SK-N-SH (cell line): ENCODE data around the gene USP14. TPM values are rescaled to one million over a fixed set of nuclear protein-coding genes. Genes with fewer than 3 reads are reported as not detected.

Source experiments
- CTCF ChIA-PET: fragments of 300-600, 350-600 bp; formaldehyde crosslinking; extraction: SDS; loops from one replicate; lab custom pipeline; 2021; lab: Yijun Ruan, JAX
- POLR2A ChIA-PET: fragments of 350-600 bp; sonication (Branson Sonifier 250); formaldehyde crosslinking; extraction: SDS; loops from one replicate; lab custom pipeline; 2020; ENCODE audit warnings: antibody characterized with exemption, inconsistent platforms; lab: Yijun Ruan, JAX
- DNase-seq: peaks from one replicate; pipeline ENCODE4 v3.0.0; 2012
- H2AFZ ChIP-seq: fragments of 200-600 bp; sonication (generic); 2 replicates; pipeline ENCODE4 v1.8.1; 2016; ENCODE audit warnings: antibody characterized with exemption, mild to moderate bottlenecking, low read depth
- H3F3A ChIP-seq: fragments of 200-600 bp; sonication (generic); replicated peaks from 2 replicates; pipeline ENCODE3; 2016; ENCODE audit warnings: antibody characterized with exemption, mild to moderate bottlenecking; ENCODE audit not compliant: insufficient read depth
- H3K27ac ChIP-seq, 2 experiments: fragments of 200-500 bp in 1 of 2; fragments of 200-600 bp in 1 of 2; sonication (Bioruptor generic) in 1 of 2; sonication (generic), shearing (Covaris generic) in 1 of 2; 2 replicates each; pipeline versions ENCODE4 v1.5.1 to v1.6.1; 2014 to 2016; ENCODE audit warnings: low read depth in 2 of 2, inconsistent platforms in 1 of 2, low read length in 1 of 2, mild to moderate bottlenecking in 1 of 2, mixed read lengths in 1 of 2
- H3K27me3 ChIP-seq: fragments of 200-600 bp; sonication (generic), shearing (Covaris generic); 2 replicates; pipeline ENCODE4 v1.6.1; 2016; ENCODE audit warnings: mixed run types; ENCODE audit not compliant: insufficient read depth
- H3K36me3 ChIP-seq, 2 experiments: fragments of 200-500 bp in 1 of 2; fragments of 200-600 bp in 1 of 2; sonication (Bioruptor generic) in 1 of 2; sonication (generic) in 1 of 2; replicated peaks in 1 of 2; 2 replicates each; pipeline versions ENCODE3 to v1.5.1; 2014 to 2016; ENCODE audit warnings: low read length in 1 of 2, mild to moderate bottlenecking in 1 of 2; ENCODE audit not compliant: insufficient read depth in 2 of 2, control insufficient read depth in 1 of 2
- H3K4me1 ChIP-seq, 2 experiments: fragments of 200-500 bp in 1 of 2; fragments of 200-600 bp in 1 of 2; sonication (Bioruptor generic) in 1 of 2; sonication (generic), shearing (Covaris generic) in 1 of 2; 2 replicates each; pipeline versions ENCODE4 v1.5.1 to v1.6.1; 2014 to 2016; ENCODE audit warnings: low read depth in 1 of 2, low read length in 1 of 2, mixed run types in 1 of 2; ENCODE audit not compliant: insufficient read depth in 2 of 2, control insufficient read depth in 1 of 2
- H3K4me2 ChIP-seq: fragments of 200-600 bp; sonication (generic), shearing (Covaris generic); 2 replicates; pipeline ENCODE4 v1.6.1; 2017; ENCODE audit warnings: mixed run types
- H3K4me3 ChIP-seq, 2 experiments: fragments of 200-500 bp in 1 of 2; fragments of 200-600 bp in 1 of 2; sonication (Bioruptor generic) in 1 of 2; sonication (generic), shearing (Covaris generic) in 1 of 2; 2 replicates each; pipeline versions ENCODE4 v1.5.1 to v1.8.1; 2014 to 2016; ENCODE audit warnings: low read depth in 2 of 2, inconsistent platforms in 1 of 2, low read length in 1 of 2, mild to moderate bottlenecking in 1 of 2, mixed read lengths in 1 of 2, moderate library complexity in 1 of 2
- H3K79me2 ChIP-seq: fragments of 200-600 bp; sonication (generic); 2 replicates; pipeline ENCODE4 v1.8.1; 2017; ENCODE audit warnings: mild to moderate bottlenecking; ENCODE audit not compliant: insufficient read depth
- H3K9ac ChIP-seq: fragments of 200-600 bp; sonication (generic); 2 replicates; pipeline ENCODE4 v1.6.1; 2017; ENCODE audit warnings: mixed run types
- H3K9me2 ChIP-seq: fragments of 200-600 bp; sonication (generic); 2 replicates; pipeline ENCODE4 v1.6.1; 2017; ENCODE audit warnings: mixed run types
- H3K9me3 ChIP-seq: fragments of 200-600 bp; sonication (generic); 2 replicates; pipeline ENCODE4 v1.6.1; 2017; ENCODE audit warnings: mixed run types, mild to moderate bottlenecking, moderate library complexity
- H4K20me1 ChIP-seq: fragments of 200-600 bp; sonication (generic); 2 replicates; pipeline ENCODE4 v1.6.1; 2017; ENCODE audit warnings: mild to moderate bottlenecking, mixed run types; ENCODE audit not compliant: insufficient read depth
- GABPA ChIP-seq: IDR thresholded peaks from 2 replicates; pipeline ENCODE4 v1.4.0; 2012; ENCODE audit warnings: low read depth, mild to moderate bottlenecking
- IRF3 ChIP-seq: fragments of 150-350 bp; IDR thresholded peaks from 2 replicates; pipeline ENCODE4 v1.6.1; 2016; ENCODE audit warnings: mild to moderate bottlenecking, low read depth, low read length
- MAX ChIP-seq: IDR thresholded peaks from 2 replicates; pipeline ENCODE4 v1.4.0; 2012; ENCODE audit warnings: low read depth
- MEF2A ChIP-seq: IDR thresholded peaks from 2 replicates; pipeline ENCODE4 v1.4.0; 2012; ENCODE audit warnings: low read depth, borderline replicate concordance
- NRF1 ChIP-seq: IDR thresholded peaks from 2 replicates; pipeline ENCODE4 v1.6.1; 2012; ENCODE audit warnings: low read depth, mild to moderate bottlenecking, low read length
- PBX3 ChIP-seq: IDR thresholded peaks from 2 replicates; pipeline ENCODE4; 2012
- RAD21 ChIP-seq: IDR thresholded peaks from 2 replicates; pipeline ENCODE4 v1.6.1; 2012; ENCODE audit warnings: mild to moderate bottlenecking, low read length
- REST ChIP-seq: IDR thresholded peaks from 2 replicates; pipeline ENCODE4 v1.6.1; 2012; ENCODE audit warnings: mild to moderate bottlenecking, low read depth, low read length, moderate library complexity
- RFX5 ChIP-seq: IDR thresholded peaks from 2 replicates; pipeline ENCODE4 v1.6.1; 2012; ENCODE audit warnings: mild to moderate bottlenecking, improper control_type of control experiment, low read length
- SIN3A ChIP-seq: IDR thresholded peaks from 2 replicates; pipeline ENCODE4 v1.6.1; 2012; ENCODE audit warnings: low read depth, mild to moderate bottlenecking, low read length, moderate library complexity, borderline replicate concordance
- TAF1 ChIP-seq: IDR thresholded peaks from 2 replicates; pipeline ENCODE4 v1.6.1; 2012; ENCODE audit warnings: low read depth, mild to moderate bottlenecking, low read length, moderate library complexity, borderline replicate concordance
- TCF12 ChIP-seq: IDR thresholded peaks from 2 replicates; pipeline ENCODE4 v1.4.0; 2012
- TEAD4 ChIP-seq: IDR thresholded peaks from 2 replicates; pipeline ENCODE4 v1.4.0; 2012; ENCODE audit warnings: mild to moderate bottlenecking, borderline replicate concordance; ENCODE audit not compliant: insufficient read depth
- USF1 ChIP-seq: IDR thresholded peaks from 2 replicates; pipeline ENCODE4 v1.4.0; 2012; ENCODE audit warnings: low read depth, borderline replicate concordance
- YY1 ChIP-seq: IDR thresholded peaks from 2 replicates; pipeline ENCODE4 v1.4.0; 2012; ENCODE audit warnings: low read depth, mild to moderate bottlenecking
- ZBTB33 ChIP-seq: IDR thresholded peaks from 2 replicates; pipeline ENCODE4 v1.4.0; 2012; ENCODE audit warnings: low read depth, borderline replicate concordance
- WGBS: methylation state at CpG from one replicate; pipeline ENCODE4 v1.1.6; 2017; ENCODE audit warnings: low lambda C conversion rate; 5-methylcytosine and 5-hydroxymethylcytosine counted together
- polyA plus RNA-seq, 3 experiments: library from polyadenylated mRNA; depleted of rRNA; stranded (reverse); fragments of >200 nt; gene quantifications; 2 replicates each; pipeline ENCODE4 v1.2.3, GENCODE V29; 2012

Gene USP14
- polyA plus RNA-seq, 1 of the 3 experiments (the other 2 are of a cell fraction) = 22.0 TPM

GRCh38 chr18:245282-245847 lies 87.0 kb downstream of the USP14 start:
- ChIA-PET POLR2A (no interaction called here), CTCF (no interaction called here)
- Histone ChIP-seq H3K27ac (no peak overlapping the region), H3K4me3 (no peak overlapping the region), H3K36me3 (peaks cover 66 to 69% of the 10 kb centered on the region in 2 experiments), H3K79me2 (no peaks in the 10 kb centered on the region), H3K4me1 (no peaks in the 10 kb centered on the region), H3K4me2 (no peak overlapping the region), H4K20me1 (no peaks in the 10 kb centered on the region), H3K9ac (no peak overlapping the region), H3K9me3 (no peaks in the 10 kb centered on the region), H3K9me2 (no peaks in the 10 kb centered on the region), H3F3A (peaks cover 3% of the 10 kb centered on the region), H3K27me3 (no peaks in the 10 kb centered on the region), H2AFZ (no peak overlapping the region)
- WGBS = 95% methylated on average over 2 of the region's 2 CpGs
- no peak for DNase-seq
- no peak for TF ChIP-seq TCF12
- TF ChIP-seq NRF1 = no peak
- TF ChIP-seq YY1 = no peak
- no peak for TF ChIP-seq IRF3
- no peak for TF ChIP-seq RAD21
- TF ChIP-seq REST = no peak
- no peak for TF ChIP-seq PBX3
- TF ChIP-seq RFX5 = no peak
- no peak for TF ChIP-seq TEAD4
- no peak for TF ChIP-seq MEF2A
- TF ChIP-seq SIN3A = no peak
- no peak for TF ChIP-seq ZBTB33
- no peak for TF ChIP-seq TAF1
- no peak for TF ChIP-seq USF1
- no peak for TF ChIP-seq MAX
- no peak for TF ChIP-seq GABPA
